NOMO-1 treated with DMSO at 0.1 percent for 48 hours (cell line): ENCODE measurements around the gene CHI3L1.
A peak's percentile ranks its signal among the peaks of the same experiment; 100 is the strongest.

Experiments
- DNase-seq: peaks from one replicate; lab custom pipeline; 2025; ENCODE audit not compliant: unreplicated experiment; lab: John Stamatoyannopoulos, UW

The CHI3L1 gene

DNA sequence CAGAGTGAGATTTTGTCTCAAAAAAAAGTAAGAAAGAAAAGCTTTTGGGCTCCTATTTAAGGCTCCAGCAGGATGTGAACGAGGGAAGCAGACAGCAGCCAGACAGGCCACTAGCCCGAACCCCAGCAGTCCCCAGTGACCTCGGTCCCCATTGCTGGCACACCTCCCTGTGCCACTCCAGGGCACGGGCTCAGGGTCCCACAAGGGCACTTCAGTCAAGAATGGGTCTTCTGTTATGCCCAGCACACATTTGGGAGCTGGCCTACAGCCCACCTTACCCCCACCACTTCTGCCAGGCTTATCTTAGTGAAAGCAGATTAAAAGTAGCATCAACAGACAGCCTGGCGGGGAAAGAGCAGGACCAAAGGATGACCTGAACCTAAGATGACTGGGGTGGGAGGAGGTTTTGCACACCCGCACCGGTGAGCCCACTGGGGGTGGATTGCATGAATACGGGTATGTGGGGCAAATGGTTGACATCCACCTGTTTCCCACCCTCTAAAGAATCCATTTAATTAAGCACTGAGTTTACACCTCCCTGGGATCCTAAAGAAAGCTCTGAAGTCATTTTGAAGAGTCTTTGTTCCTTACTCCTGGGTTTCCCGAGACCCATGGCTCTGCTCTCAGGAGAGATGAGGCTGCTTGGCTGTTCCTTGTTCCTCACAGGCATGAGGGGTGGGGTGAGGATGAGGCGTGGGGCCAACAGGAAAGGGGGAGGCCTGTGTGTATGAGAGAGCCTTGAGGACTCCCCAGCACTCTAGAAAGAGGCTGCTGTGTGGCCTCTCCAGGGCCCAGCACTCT lies 4.7 kb downstream of the CHI3L1 start:
- no peak for DNase-seq

DNA sequence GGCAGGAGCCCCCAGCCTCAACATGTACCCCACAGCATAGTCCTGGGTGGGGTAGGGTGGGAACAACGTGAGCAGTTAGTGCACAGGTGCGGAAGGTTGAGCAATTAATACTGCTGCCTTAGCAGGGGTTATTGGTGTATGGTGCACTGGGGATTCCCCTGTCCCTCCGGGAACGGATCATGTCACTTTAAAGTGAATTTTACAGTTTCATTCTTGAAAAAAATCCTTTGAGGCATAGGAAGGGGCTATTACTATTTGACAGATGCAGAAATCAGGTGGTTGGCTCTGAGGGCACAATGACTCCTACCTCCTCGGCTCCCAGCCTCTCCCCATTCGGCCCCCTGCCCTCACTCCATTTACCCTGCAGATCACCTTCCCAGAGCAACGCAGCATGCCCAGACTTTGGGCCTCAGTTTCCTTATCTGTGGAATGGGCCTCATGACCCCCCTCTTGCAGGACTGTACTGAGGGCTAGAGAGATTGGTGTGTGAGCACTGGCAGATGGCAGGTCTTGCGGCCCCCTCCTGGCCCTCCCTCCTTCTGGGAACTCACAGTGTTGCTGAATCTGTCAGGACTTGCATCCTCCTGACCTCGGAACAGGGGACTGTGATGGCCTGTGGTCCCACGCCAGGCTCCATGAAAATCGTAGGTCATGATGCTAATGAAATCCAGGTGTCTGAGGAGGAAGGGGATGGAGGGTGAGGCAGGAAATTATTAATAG lies 5.7 kb downstream of the CHI3L1 start:
- no peak for DNase-seq

DNA sequence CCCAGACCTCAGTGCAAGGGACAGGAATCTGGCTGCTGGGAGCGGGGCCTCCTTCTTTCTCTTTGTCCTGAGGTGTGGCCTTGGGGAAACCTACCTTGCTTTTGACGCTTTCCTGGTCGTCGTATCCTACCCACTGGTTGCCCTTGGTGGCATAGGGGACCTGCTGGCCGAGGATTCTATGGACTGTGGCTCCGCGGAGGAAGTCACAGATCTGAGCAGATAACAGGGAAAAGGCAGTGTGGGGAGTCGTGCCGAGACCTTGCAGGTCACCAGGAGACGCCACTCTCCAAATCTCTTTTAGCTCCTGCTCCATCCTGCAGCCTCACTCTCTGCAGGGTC lies 6.9 kb downstream of the CHI3L1 start:
- DNase-seq = no peak

DNA sequence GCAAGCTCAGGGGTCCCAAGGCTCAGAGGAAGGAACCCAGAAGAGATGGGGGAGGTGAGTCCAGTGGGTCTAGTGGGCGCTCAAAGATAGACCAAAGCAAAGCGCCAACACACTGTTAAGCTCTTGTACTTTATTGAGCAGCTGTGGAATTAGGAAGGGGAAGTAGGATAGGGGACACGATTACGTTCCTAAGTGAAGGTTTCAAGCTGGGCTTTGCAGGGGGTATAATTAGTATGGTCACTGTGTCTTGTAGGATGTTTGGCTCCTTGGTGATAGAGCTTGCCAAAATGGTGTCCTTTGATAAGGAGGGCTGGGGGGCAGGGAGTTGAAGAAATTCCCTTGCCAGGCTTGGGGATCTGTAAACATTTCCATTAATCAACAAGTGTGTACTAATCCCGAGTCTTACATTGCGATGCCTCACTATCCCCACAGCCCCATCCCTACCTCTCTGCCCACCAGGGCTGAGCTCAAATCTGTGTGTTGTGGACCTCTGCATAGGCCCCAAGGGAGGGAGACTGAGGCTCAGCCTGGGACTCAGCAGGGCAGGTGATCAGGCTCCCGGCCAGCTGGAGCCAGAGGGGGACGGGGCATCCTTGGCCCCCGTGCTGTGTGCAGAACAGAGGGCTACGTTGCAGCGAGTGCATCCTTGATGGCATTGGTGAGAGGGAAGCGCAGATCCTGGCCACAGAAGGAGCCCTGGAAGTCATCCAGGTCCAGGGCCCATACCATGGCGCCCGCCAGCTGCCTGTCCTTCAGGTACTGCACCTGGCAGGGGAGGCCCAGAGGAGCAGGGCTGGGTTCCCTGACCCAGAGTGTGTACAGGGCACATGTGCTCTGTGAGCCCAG lies 7.5 kb downstream of the CHI3L1 start:
- no peak for DNase-seq

DNA sequence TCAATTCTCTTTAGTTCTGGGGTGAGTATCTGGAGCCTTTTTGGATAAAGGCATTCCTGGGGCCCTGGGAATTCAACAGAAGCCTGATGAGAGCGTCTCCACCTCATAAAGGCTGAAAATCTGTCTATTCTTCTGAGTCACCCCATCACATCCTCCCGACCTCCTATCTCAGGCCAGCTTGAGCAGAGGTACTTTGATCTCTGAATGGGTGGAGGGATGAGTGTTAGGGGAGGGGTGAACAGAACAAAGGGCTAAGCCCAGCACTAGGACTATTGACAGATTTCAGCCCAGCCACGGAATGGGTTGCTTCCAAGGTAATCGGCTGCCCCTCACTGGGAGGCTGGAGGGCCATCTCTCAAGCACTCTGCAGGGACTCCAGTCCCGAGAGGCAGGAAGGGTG lies 8.4 kb downstream of the CHI3L1 start:
- no peak for DNase-seq

DNA sequence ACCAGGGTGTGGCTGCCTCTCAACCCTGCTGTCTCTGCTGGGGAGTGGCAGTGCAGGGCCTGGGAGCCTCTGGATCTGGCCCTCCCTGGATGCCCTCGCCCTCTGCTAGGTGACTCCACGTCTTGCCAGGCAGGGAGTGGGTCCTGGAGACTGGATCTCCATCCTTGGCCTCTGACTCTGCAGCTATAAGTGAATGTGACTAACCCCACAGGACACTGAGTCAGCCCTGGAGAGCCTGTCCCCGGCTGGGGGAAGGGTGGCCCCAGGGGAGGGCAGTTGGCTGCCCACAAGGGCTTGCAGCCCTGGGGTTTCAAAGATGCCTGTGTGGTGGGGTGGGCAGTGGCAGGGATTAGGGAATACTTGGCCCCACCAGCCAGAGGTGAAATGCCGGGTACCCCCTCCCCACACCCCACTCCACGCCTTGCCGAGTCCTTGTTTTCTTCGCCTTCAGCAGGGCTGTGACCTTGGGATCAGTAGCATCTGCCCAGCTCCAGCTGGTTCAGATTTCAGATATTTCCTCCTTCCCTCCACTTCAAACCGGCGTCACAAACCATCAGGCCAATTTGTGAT lies 8.9 kb downstream of the CHI3L1 start:
- no peak for DNase-seq

DNA sequence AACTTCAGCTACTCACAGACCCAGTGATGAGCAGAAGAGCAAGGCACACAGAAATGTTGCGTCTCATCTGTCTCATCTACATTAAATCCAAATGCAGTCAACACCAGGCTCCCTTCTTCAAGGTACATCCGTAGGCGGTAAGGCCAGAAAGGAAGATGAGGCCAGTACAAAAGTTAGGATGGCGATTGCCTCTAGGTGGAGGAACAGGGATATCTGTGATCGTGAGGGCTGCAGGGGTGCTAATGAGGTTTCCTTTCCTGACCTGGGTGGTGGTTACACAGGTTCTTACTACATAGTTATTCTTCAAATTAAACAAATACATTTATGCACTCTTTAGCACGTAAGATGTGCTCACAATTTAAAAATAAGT lies 9.5 kb downstream of the CHI3L1 start:
- no peak for DNase-seq

DNA sequence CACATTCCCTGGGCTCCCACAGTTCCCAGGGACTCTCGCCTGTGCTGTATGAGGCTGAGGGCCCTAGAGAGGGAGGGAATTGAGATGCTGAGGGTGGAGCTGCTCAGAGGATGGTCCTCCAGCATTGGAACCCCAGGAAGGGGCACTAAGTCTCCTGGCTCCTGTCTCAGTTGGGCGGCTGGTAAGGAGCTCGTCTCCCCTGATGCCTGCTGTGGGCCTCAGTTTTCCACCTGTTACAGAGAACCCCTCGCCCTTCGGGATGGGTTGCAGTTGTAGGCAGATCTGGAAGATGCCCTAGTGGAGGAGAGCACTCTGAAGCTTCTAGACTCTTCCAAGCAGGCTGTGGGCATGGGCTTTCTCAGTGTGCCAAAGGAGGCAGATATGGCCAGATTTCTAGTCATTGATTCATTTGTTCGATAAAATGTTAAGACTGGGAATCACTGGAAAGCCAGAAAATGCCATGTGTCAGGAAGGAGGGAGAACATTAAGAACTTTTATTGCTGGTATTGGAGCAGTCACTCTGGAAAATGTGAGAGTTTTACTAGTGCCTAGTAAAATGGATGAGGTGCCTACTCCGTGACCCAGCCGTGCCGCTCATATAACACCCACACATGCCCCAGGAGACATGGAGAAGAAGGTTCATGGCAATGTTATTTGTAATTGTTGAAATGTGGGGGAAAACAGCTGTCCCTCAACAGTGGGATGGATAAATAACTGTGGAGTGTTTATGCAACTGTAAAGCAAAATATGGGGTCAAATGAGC lies 10.1 kb downstream of the CHI3L1 start:
- DNase-seq = no peak

DNA sequence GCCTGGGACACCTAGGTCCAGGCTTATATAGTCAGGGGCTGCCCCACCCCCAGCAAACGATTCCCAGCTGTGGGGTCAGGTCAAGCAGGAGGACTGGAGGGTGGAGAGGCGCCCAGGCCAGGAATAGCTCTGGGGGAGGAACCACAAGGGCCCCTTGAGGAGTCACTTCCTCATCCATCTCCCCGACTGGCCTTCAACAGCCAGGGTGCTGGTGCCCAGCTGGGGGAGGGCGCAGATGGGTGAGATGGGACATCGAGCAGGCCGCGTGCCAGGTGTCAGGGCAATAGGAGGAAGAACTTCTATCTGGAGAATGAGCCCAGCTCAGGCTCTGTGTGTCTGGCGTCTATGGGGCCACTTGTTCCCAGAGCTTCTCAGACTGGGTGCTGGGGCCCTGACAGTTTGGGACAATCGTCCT lies 10.7 kb downstream of the CHI3L1 start:
- peak; percentile 49 for DNase-seq

DNA sequence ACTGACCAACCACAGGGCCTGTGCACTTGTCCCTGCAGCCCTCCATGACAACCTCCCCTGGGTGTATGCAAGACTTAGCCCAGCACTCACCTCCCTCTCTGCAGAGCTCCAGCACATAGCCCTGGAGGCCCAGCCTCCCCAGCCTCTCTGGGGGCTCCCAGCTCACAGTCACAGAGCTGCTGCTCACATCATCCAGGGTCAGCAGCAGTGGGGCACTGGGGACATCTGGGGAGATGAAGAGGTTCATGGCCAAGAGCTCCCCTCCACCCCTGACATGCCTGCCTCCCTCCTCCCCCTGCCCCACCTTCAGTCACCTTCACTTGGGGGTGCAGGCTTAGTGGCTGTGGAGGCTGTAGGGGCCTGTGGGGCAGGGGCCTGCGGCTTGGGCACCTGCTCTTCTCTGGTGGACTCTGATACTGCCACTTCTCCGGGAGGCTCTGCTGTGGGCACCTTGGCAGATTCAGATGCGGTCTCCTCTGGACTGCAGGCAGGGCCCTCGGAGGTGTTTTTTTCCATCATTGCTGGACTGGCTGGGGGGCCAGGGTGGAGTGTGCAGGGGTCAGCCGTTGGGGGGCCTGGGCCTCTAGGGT lies 11.2 kb downstream of the CHI3L1 start, which contains the start of gene MYBPH:
Gene MYBPH, minus strand, starts transcription at position 590 of the 590 bp plus-strand sequence. Its CDS starts 71 bp downstream, at position 519.
- DNase-seq = no peak

DNA sequence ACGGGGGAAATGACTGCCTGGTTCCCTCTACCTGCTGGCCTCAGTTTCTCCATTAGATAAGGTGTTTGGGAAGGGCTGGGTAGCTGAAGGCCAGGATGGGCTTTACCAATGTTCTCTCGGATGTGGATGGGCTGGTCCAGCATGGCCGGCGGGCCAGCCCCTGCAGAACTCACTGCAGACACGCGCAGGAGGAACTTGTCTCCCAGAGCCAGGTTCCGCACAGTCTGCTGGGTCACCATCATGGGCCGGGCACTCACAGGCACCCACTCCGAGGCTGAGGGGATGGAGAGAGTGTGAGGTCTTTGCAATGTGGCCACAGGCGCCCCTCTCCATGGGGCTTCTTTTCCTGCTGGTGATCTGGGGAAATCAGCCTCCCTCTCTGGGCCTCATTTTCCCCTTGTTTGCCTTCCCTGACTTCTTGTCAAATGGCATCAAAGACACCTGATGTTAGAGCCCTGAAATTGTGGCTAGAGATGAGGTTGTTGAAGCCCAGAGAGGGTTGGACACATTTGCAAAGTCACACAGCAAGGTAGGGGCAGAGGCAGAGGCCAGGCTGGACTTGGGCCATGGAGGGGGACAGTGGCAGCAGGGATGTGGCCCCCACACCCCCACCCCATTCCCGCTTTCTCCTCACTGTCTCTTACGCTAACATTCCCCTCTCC lies 12.0 kb downstream of the CHI3L1 start:
- DNase-seq = no peak

DNA sequence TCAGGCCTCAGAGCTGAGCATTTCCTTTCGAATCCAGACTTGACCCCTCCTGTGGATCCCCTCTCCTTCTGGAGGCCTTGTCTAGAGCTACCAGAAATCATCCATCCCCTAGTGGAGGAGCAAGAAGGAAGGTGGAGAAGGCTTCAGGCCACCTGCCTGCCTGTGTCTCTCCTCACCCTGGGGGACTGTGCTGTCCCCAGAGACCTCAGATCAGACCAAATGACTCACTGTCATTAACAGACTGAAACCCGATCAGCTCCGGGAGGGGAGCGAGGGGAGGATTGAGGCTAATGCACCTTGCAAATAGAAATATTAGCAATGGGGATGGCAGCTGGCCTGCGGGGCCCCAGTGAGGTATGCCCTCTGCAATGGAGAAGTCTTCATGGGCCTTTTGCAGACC lies 12.9 kb downstream of the CHI3L1 start:
- no peak for DNase-seq

DNA sequence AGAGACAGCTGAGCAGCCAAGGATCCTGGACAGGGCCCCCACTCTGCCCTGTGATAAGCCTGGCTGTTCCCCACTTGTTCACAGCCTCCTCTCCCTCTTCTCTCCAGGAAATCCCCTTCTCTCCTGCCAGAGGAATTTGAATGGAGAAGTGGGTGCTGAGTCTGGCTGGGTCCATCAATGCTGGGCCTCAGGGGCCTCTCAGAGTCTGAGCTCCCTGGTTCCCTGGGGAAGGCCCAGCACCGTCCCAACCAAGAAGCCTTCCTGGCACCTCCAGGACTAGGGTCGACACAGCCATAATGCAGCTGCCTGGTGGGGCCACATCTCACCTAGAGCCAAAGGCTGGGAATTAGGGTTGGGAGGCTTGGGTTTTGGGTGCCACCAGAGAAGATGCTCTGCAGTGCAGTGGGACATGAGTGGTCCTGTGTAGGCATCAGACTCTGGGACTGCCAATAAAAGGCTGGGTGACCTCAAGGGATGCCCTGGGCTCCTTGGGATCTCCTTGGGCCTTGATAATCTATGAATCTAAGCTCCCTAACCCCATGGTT lies 13.4 kb downstream of the CHI3L1 start:
- no peak for DNase-seq

DNA sequence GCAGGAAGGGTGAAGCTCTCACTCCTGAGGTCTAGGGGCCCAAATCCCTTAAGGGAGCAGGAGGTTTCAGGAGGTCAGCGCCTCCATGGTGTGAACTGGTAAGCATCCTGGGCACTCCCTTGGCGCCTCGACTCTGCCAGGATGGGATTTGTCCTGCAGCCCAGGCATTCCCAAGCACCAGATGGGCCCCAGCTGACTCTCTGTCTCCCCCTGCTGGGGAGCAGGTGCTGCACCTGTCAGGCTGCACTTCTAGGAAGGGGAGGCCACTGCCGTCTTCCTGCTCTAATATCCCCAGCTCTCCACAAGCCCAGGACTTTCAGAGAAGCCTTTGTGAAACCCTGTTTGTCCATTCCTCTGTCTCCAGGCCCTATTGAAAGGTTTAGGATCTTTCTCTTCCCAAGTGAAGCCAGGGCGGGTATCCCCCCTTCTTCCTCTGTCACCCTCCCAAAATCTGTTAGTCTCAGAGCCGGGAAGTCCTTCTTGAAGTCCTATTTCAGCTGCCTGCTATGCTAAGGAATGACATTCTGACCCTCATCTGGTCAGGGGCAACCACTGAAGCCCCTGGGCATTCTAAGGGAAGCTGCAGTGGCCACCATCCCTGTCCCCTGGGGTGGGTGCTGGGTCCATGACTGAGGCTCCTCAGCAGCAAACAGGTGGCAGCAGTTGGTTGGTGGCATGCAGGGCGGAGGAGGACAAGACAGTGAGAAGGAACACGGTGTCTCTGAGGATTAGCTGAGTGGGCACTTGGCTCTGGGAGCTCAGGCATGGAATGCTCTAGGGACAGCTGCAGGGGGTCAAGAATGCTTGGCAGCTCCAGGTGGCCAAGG lies 14.1 kb downstream of the CHI3L1 start:
- peak; percentile 23 for DNase-seq

DNA sequence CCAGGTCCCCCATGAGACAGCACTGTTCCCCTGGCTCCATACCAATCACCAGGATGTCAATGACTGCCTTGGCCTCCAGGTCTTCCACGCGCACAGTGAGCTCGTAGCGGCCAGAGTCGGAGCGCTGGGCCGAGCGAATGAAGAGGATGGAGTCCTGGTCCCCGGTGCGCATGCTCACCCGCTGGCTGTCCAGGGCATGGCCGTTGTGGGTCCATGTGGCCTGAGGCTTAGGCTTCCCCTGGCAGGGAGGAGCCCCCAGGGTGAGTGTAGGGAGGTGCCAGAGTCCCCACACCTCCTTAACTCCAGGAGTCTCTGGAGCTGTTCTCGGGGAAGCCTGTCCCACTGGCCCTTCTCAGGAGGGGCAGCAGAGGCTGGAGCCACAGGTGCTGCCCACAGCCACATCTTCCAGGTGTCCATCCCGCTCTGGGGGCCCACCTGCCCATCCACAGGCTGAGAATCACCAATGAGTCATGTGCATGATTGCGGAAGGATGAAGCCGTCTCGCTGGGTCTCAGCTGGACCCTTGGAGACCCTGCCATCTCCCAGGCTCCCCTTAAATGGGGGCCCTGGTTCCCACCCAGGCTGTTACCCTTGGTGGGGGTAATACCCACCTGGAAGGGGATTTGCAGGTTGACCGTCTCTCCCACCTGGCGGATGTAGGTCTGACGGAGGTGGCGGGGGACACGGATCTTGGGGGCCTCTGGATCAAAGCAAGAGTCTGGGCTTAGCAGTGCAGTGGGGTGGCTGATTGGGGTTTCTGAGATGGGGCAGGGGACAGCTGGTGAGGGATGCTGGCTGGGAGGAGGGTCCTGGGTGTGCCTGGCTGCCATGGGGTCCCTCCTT lies 14.9 kb downstream of the CHI3L1 start:
- no peak for DNase-seq

DNA sequence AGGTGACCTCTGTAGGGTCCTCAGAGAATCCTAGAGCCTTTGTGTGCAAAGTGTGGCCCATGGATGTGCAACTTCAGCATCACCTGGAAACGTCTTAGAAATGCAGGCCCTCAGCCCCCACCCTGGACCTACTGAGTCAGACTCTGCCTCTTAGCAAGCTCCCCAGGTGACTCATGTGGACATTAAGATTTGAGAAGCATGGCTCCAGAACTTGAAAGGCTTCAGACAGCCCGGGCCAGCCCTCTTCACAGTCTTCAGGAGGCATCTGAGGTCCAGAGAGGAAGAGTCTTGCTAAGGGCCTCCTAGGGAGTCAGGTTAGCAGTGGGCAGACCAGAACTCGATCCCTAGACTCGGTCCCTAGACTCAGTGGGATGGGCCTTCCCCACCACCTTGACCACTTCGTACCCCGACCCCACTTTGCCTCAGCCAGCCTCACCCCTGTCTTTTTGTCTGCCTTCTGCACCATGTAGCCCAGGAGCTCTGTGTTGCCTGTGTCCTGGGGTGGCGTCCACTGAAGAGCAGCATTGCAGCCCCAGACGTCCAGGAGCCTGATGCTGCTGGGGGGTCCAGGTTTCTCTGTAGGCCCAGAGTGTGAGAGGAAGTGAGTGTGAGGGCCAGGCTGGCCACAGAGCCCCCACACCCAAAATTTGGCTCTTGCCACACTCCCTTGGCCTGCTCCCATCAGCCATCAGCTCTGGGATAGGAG lies 15.7 kb downstream of the CHI3L1 start:
- no peak for DNase-seq
